B cell (primary cell): ENCODE data around the gene CHST8. TPM values are rescaled to one million over a fixed set of nuclear protein-coding genes. Genes with fewer than 3 reads are reported as not detected.

Source experiments
- ATAC-seq: fragments of 200-7000 bp; cut with Tn5 transposase; one replicate; pipeline ENCODE4 v1.10.0; 2021; ENCODE audit warnings: low read depth, mild to moderate bottlenecking, moderate number of reproducible peaks, moderate library complexity
- CTCF ChIA-PET: fragments of 350-600 bp; sonication (Branson Sonifier 250); formaldehyde crosslinking; loops from one replicate; lab custom pipeline; 2021; ENCODE audit warnings: antibody characterized with exemption, inconsistent platforms; lab: Charles Lee
- POLR2A ChIA-PET: fragments of 350-600 bp; sonication (Branson Sonifier 250); formaldehyde crosslinking; loops from one replicate; lab custom pipeline; 2021; ENCODE audit warnings: antibody characterized with exemption; lab: Charles Lee
- DNase-seq: peaks from one replicate; pipeline ENCODE4 v3.0.0; 2013
- H2AFZ ChIP-seq: 2 replicates; pipeline ENCODE4 v1.6.1; 2012; ENCODE audit warnings: mild to moderate bottlenecking, low read depth, low read length; ENCODE audit not compliant: insufficient read depth, poor library complexity, severe bottlenecking
- H3K27ac ChIP-seq, 2 donors: 1 replicate in 1 of 2; 2 replicates in 1 of 2; pipeline ENCODE4 v1.5.1; 2012 to 2013; ENCODE audit warnings: low read length in 2 of 2, mild to moderate bottlenecking in 2 of 2, moderate library complexity in 1 of 2
- H3K27me3 ChIP-seq, 4 experiments: fragments of 200-600 bp in 1 of 4; sonication (generic) in 1 of 4; replicated peaks in 1 of 4; 1 replicate in 2 of 4; 2 replicates in 2 of 4; pipeline versions ENCODE4 v1.6.1 to v1.7.0; 2013 to 2016; ENCODE audit warnings: low read length in 3 of 4, mild to moderate bottlenecking in 2 of 4, mixed read lengths in 1 of 4, moderate library complexity in 1 of 4; ENCODE audit not compliant: insufficient read depth in 4 of 4, control insufficient read depth in 3 of 4; ENCODE audit errors: control extremely low read depth in 1 of 4
- H3K36me3 ChIP-seq, 2 experiments: replicated peaks in 1 of 2; 1 replicate in 1 of 2; 2 replicates in 1 of 2; pipeline versions ENCODE4 v1.6.1 to v1.7.1; 2013; ENCODE audit warnings: low read length in 1 of 2; ENCODE audit not compliant: insufficient read depth in 2 of 2, control insufficient read depth in 1 of 2; ENCODE audit errors: control extremely low read depth in 1 of 2, extremely low read depth in 1 of 2
- H3K4me1 ChIP-seq, 2 donors: fragments of 200-600 bp in 1 of 2; sonication (generic) in 1 of 2; 1 replicate in 1 of 2; 2 replicates in 1 of 2; pipeline versions ENCODE4 v1.5.1 to v1.6.1; 2013 to 2017; ENCODE audit warnings: low read length in 2 of 2; ENCODE audit not compliant: control insufficient read depth in 2 of 2, insufficient read depth in 2 of 2
- H3K4me2 ChIP-seq: replicated peaks from 2 replicates; pipeline ENCODE3; 2012; ENCODE audit warnings: mild to moderate bottlenecking, low read depth, low read length; ENCODE audit not compliant: poor library complexity, severe bottlenecking
- H3K4me3 ChIP-seq, 5 experiments: fragments of 200-600 bp in 1 of 5; sonication (generic) in 1 of 5; 1 replicate in 3 of 5; 2 replicates in 2 of 5; pipeline versions ENCODE4 v1.5.1 to v1.7.0; 2011 to 2016; ENCODE audit warnings: low read length in 4 of 5, mild to moderate bottlenecking in 4 of 5, low read depth in 2 of 5, control low read depth in 1 of 5, moderate library complexity in 1 of 5; ENCODE audit not compliant: insufficient read depth in 1 of 5; ENCODE audit errors: control extremely low read depth in 1 of 5, extremely low read depth in 1 of 5
- H3K79me2 ChIP-seq: fragments of 200-600 bp; sonication (generic); one replicate; pipeline ENCODE4 v1.6.0; 2016; ENCODE audit warnings: low read length; ENCODE audit not compliant: control insufficient read depth, insufficient read depth
- H3K9ac ChIP-seq: fragments of 200-600 bp; sonication (generic); 2 replicates; pipeline ENCODE4 v1.6.1; 2017; ENCODE audit warnings: mild to moderate bottlenecking, low read length, moderate library complexity
- H3K9me3 ChIP-seq, 3 donors: one replicate each; pipeline versions ENCODE4 v1.6.1 to v1.7.1; 2013; ENCODE audit warnings: low read length in 2 of 3; ENCODE audit not compliant: control insufficient read depth in 2 of 3, insufficient read depth in 1 of 3; ENCODE audit errors: control extremely low read depth in 1 of 3
- H4K20me1 ChIP-seq: 2 replicates; pipeline ENCODE4 v1.6.0; 2012; ENCODE audit warnings: mild to moderate bottlenecking, low read length; ENCODE audit not compliant: insufficient read depth, control insufficient read depth, poor library complexity, severe bottlenecking
- H3K27ac Mint-ChIP-seq: one replicate; pipeline ENCODE4 v1.8.0; 2021; ENCODE audit warnings: mixed read lengths
- H3K27me3 Mint-ChIP-seq: one replicate; pipeline ENCODE4 v1.8.0; 2021; ENCODE audit warnings: mixed read lengths
- H3K4me1 Mint-ChIP-seq: one replicate; pipeline ENCODE4 v1.8.0; 2021; ENCODE audit warnings: mixed read lengths
- H3K4me3 Mint-ChIP-seq: one replicate; pipeline ENCODE4 v1.8.0; 2021; ENCODE audit warnings: mixed read lengths
- H3K9me3 Mint-ChIP-seq: one replicate; pipeline ENCODE4 v1.8.0; 2022; ENCODE audit warnings: mixed read lengths; ENCODE audit not compliant: insufficient read depth
- EZH2 ChIP-seq: IDR thresholded peaks from 2 replicates; pipeline ENCODE4 v1.6.1; 2012; ENCODE audit warnings: borderline replicate concordance, low read depth, mild to moderate bottlenecking, moderate library complexity, low read length; ENCODE audit not compliant: insufficient read depth, poor library complexity, severe bottlenecking
- WGBS: methylation state at CpG from one replicate; pipeline ENCODE4 v1.1.5; 2013; ENCODE audit warnings: missing lambda C conversion rate; ENCODE audit not compliant: insufficient coverage; 5-methylcytosine and 5-hydroxymethylcytosine counted together
- intact Hi-C: fragments of 100-400 bp; cut with micrococcal nuclease; formaldehyde crosslinking; loops from one replicate; pipeline ENCODE4 v1.10.0; 2022
- polyA plus RNA-seq: library from polyadenylated mRNA; depleted of rRNA; stranded (reverse); fragments of >200 nt; gene quantifications from 2 replicates; pipeline ENCODE4 v1.2.3, GENCODE V29; 2012
- total RNA-seq, 2 donors: library from RNA; stranded (reverse); fragments of 120-200 nt in 1 of 2; gene quantifications; 1 replicate in 1 of 2; 2 replicates in 1 of 2; pipeline versions ENCODE4 v1.2.3 to v1.2.4, GENCODE V29; 2013 to 2022
- TF ChIP-seq, protein P1 (sequence below): fragments of 200-600 bp; IDR thresholded peaks from one replicate; pipeline ENCODE4 v1.8.0; 2022; ENCODE audit warnings: antibody characterized with exemption, mild to moderate bottlenecking

The CHST8 gene
- total and polyA plus RNA-seq, 2 donors (not counting 1 experiment from before 2014, with no cell fraction given), result not detected

DNA sequence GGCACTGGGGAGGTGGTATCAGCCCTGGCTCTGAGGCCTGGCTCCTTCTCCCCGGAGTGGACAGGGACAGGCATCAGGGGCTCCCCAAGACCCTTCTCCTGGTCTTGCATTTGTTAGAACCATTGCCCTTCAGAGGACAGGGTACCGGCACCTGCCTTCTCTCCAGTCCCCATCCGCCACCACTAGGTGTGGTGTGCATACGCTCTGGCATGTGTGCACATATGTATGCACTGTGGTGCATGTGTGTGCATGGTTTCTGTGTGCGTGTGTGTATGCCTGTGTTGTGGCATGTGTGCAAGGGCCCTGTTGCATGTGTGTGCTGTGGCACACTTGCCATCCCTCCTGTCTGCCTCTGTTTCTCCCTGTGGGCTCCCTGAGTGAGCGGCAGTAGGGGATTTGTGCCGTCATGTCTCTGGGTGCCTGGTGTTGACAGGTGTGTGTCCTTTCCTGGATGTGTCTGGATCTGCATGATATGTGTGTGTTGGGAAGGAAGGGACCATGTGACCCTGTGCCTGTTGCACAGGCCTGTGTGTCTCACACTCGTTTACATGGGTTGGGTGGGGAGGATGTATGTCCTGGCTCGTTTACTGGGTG lies 184.2 kb downstream of the CHST8 start:
- ChIA-PET POLR2A (no interaction called here), CTCF (no interaction called here)
- Mint-ChIP-seq H3K27ac (no peak overlapping the region), H3K9me3 (no peaks in the 10 kb centered on the region), H3K4me3 (no peak overlapping the region), H3K27me3 (no peaks in the 10 kb centered on the region), H3K4me1 (no peaks in the 10 kb centered on the region)
- Histone ChIP-seq H3K4me3 (no peak overlapping the region), H3K79me2 (no peaks in the 10 kb centered on the region), H3K27me3 (no peaks in the 10 kb centered on the region), H2AFZ (no peak overlapping the region), H3K27ac (no peak overlapping the region), H4K20me1 (no peaks in the 10 kb centered on the region), H3K9ac (no peak overlapping the region), H3K9me3 (no peaks in the 10 kb centered on the region), H3K4me1 (no peaks in the 10 kb centered on the region), H3K4me2 (no peak overlapping the region), H3K36me3 (no peaks in the 10 kb centered on the region)
- no peak for DNase-seq
- ATAC-seq, result no peak
- WGBS, result 98% methylated on average over 9 of the region's 9 CpGs
- TF ChIP-seq EZH2, result no peak
- TF ChIP-seq, protein P1, sequence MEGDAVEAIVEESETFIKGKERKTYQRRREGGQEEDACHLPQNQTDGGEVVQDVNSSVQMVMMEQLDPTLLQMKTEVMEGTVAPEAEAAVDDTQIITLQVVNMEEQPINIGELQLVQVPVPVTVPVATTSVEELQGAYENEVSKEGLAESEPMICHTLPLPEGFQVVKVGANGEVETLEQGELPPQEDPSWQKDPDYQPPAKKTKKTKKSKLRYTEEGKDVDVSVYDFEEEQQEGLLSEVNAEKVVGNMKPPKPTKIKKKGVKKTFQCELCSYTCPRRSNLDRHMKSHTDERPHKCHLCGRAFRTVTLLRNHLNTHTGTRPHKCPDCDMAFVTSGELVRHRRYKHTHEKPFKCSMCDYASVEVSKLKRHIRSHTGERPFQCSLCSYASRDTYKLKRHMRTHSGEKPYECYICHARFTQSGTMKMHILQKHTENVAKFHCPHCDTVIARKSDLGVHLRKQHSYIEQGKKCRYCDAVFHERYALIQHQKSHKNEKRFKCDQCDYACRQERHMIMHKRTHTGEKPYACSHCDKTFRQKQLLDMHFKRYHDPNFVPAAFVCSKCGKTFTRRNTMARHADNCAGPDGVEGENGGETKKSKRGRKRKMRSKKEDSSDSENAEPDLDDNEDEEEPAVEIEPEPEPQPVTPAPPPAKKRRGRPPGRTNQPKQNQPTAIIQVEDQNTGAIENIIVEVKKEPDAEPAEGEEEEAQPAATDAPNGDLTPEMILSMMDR, result no peak
- intact Hi-C loops, result no loop called here

DNA sequence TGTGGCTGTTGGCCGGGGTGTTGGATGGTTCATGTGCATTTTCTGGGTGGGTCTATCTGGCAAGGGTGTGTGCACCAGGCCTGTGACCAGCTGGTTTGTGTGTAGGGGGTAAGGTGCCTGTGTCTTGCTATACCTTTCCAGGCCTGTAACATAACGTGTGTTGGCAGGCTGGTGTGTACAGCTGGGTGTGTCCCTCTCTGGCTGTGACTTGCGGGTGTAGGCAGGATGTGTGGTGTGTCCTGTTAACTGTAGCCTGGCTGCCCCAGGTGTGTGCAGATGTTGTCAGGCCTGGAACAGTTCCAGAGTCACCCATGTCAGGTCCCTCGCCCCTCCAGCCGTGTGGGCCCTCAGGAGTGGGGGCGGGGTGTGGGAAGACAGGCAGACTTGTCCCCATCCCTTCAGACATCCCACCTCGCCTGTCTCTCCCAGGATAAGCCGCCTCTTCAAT lies 184.7 kb downstream of the CHST8 start:
- Mint-ChIP-seq H3K27ac (no peak overlapping the region), H3K4me3 (no peak overlapping the region), H3K4me1 (no peaks in the 10 kb centered on the region), H3K9me3 (no peaks in the 10 kb centered on the region), H3K27me3 (no peaks in the 10 kb centered on the region)
- H3K4me2 ChIP-seq, result no peak overlapping the region
- intact Hi-C loops, result no loop called here
- WGBS, result 89% methylated on average over 8 of the region's 8 CpGs
- H3K79me2 ChIP-seq, result no peaks in the 10 kb centered on the region
- no peaks in the 10 kb centered on the region for H4K20me1 ChIP-seq
- H3K27me3 ChIP-seq, result no peaks in the 10 kb centered on the region
- ATAC-seq (no peak), DNase-seq (no peak)
- no peak for TF ChIP-seq EZH2
- TF ChIP-seq, protein P1, result no peak
- CTCF ChIA-PET, result no interaction called here
- H2AFZ ChIP-seq, result no peak overlapping the region
- POLR2A ChIA-PET, result no interaction called here
- no peak overlapping the region for H3K4me3 ChIP-seq
- no peaks in the 10 kb centered on the region for H3K9me3 ChIP-seq
- H3K36me3 ChIP-seq, result no peaks in the 10 kb centered on the region
- no peak overlapping the region for H3K9ac ChIP-seq
- no peaks in the 10 kb centered on the region for H3K4me1 ChIP-seq
- no peak overlapping the region for H3K27ac ChIP-seq
